Activated CD8-positive, alpha-beta memory T cell treated with anti-CD3 and anti-CD28 coated beads for 1 hour (primary cell): ENCODE measurements around the gene MEF2B.
A peak's percentile ranks its signal among the peaks of the same experiment; 100 is the strongest.
"Not testable (repeated sequence)": the region's sequence is repeated elsewhere in the genome, so short reads cannot be mapped to it uniquely, and the experiment has no call there.

Source experiments
- DNase-seq, 2 donors: peaks; one replicate each; pipeline ENCODE4 v3.0.0-alpha.2; 2020; ENCODE audit warnings: low read depth in 1 of 2; ENCODE audit errors: extremely low read depth in 1 of 2

Gene MEF2B

DNA sequence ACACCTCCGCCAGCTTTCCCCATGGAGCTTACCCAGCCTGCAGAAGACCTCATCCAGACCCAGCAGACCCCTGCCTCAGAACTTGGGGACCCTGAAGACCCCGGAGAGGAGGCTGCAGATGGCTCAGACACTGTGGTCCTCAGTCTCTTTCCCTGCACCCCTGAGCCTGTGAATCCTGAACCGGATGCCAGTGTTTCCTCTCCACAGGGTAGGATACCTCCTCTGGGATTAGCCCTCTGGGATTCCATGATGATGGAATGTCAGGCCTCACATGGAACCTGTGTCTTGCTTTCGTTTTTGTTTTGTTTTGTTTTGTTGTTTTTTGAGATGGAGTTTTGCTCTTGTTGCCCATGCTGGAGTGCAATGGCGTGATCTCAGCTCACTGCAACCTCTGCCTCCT, 23.9 kb upstream of the MEF2B start:
- DNase-seq: no peak

DNA sequence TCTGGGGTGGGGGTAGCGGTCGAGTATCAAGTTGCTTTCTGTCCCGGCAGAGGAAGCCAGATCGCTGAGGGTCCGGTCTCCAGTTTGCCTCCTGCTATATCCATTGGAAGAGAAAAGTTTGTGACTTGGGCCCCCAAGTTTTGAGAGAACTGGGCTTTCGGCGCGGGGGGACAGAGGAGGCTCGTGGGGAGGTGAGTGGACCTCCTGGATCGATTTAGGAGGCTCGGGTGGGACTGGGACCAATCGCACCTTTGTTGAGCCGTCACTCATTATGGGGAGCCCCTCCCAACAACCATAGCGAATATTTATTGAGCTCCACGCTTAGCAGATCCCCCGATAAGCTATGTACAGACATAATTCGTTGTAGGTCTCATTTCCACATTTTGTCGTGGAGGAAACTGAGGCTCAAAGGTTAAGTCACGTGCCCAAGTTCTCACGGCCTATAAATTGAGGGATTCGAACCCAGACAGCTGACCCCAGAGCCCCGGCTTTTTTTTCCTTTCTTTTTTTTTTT, 22.9 kb upstream of the MEF2B start:
- DNase-seq: peak in 1 of 2 donors; percentile 8

DNA sequence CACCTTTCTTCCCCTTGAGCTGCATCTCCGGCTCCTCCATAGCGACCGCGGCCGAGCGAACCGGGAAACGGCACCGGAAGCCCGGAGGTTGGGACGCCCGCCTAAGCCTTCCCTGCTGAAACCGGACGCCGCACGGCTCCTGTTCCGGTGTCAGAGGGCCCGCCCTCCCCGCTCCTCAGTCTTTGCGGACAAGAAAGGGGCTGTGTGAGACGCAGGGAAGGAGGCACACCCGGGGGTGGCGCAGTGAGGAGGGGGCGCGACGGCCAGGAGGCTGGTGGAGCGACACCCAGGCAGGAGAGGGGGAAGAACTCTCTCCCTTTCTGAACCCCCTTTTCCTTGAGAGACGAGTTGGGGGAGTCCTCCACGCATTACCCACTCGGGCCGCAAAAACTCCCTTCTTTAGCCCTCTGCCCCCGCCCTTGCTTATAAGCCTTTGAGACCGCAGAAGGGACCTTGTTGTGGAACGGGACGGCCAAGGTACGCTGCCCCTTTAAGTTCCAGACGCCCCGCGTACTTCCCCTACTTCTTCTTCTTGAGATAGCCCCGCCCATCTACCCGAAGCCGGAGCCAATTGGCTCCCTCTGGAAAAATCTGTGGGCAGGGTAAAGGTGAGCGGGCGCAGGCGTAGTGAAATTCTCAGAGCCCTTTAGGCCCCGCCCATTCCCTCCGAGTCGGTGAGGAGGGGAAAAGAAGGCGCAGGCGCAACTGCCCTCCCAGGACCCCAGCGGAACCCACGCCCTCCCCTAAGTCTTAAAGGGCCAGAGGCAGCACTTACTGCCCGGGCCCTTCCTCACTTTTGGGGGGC, 22.2 kb upstream of the MEF2B start, which contains the start of the genes BORCS8 and RFXANK:
TSS of gene BORCS8 (minus strand) at position 75 of the 805 bp plus-strand sequence. CDS start at position 40, 35 bp downstream.
TSS of gene RFXANK (plus strand) at position 181 of the 805 bp plus-strand sequence. CDS start 1,689 bp downstream, outside the sequence.
- peak; percentile 97 for DNase-seq

DNA sequence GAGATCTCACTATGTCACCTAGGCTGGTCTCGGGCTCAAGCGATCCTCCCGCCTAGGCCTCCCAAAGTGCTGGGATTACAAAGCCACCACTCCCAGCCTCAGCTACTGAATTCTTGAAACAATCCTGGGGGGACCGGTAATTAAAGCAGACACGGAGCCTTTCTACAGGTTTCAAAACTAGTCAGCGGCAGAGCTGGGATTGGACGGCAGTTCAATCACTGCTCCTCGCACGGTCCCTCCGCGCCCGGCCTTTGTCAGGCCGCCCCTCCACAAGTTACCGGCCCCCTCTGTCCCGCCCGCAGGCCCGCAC, 21.7 kb upstream of the MEF2B start:
- no peak for DNase-seq

DNA sequence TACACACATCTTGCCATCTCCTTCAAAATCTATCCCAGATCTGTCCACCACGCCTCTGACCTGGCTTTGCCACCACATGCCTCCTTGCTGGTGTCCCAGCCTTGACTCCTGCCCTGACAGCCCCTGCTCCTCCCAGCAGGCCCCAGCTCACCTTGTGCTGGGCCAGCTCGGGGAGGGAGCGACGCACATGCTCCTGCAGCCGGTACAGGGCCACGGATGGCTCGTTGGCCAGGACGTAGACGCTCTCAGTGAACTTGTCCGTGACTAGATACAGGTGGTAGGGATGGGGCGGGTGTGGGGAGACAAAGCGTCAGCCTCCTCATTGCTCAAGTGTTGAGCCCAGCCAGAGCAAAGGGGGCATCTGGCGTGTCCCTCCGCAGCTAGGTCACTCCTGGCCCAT, 16.7 kb upstream of the MEF2B start:
- DNase-seq: no peak

DNA sequence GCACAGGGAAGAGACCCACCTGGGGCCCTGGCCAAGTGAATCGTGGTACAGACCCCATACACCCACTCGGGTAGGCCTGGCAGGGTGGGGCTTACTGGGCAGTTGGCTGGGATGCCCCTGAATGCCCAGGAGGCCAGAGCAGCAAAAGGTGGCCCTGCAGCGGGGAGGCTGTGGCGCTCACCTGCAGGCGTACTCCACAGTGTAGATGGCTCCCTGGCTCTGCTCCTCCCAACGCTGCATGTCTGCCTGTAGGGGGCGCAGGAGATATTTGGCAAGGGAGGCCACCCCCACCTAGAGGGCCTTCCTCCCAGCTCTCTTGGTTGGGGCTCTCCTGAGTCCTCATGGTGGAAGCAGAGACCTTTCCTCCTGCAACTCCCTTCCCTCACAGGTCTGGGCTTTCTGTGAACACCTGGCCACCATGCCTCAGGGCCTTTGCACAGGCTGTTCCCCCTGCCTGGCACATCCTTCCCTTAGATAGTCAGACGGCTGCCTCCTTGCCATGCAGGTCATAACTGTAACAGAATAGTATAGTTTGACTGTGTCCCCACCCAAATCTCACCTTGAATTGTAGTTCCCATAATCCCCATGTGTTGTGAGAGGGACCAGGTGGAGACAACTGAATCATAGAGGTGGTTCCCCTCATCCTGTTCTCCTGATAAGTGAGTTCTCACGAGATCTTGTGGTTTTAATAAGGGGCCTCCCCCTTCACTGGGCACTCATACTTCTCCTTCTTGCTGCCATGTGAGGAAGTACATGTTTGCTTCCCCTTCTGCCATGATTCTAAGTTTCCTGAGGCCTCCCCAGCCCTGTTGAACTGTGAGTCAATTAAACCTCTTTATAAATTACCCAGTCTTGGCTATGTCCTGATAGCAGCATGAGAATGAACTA, 16.0 kb upstream of the MEF2B start:
- peak; percentile 25 to 45 for DNase-seq

DNA sequence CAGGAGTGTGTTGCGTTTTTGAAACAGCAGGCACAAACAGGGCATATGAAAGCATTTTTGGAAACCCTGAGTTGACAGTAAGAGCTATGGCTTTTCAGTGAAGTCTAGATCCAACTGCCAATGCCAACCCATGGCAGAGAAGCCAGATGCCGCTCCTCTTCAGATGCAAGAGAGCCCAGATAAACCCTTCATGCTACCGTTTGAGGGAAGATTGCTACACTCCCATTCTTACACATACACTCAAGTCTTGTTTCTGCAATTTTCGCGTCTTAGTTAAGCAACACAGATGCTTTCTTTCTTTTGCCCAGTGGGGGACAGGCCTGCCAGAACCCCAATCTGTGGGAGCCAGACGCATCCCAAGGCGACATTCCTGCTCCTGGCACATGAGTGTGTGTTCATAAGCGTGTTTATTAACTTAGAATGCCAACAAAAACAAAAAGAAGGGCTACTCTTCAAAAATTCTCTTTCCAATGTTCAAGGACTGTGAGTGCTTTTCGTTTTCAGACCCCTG, 11.5 kb upstream of the MEF2B start:
- no peak for DNase-seq

DNA sequence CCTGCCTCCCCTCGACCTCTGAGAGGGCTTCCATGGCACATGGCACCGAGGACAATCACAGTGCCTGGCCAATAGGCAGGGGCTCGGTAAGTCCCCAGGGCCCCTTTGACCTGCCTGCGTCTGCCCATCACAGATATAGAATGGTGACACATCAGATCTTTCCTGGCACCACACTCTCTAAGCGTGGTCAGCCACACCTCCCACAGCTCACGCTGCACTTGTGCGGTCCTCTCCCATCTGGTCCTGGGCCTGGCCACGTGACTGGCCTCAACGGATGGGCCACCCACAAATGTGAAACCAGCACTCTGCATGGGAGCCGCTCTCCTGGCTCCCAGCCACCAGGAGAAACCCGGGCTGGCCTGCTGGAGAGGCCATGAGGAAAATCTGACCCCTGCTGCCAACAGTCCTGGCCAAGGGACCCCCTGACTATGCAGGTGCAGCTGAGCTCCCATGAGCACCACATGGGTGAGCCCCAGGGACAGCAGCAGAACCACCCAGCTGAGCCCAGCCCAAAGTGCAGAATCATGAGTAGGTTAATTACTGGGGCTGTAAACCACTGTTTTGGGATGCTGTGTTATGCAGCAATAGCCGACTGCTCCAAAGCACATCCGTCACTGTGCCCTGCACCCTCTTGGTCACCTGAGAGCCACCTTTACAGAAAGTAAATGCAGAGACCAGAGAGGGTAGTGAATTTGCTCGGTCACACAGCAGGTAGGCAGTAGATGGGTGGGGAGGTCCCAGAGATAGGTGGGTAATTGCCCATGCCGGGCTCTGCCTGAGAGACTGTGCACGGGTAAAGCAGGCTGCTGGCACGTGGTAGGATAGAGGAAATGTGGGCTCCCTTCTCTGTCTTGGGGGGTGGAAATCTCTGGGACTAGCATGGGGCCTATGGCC, 9.7 kb upstream of the MEF2B start:
- no peak for DNase-seq

DNA sequence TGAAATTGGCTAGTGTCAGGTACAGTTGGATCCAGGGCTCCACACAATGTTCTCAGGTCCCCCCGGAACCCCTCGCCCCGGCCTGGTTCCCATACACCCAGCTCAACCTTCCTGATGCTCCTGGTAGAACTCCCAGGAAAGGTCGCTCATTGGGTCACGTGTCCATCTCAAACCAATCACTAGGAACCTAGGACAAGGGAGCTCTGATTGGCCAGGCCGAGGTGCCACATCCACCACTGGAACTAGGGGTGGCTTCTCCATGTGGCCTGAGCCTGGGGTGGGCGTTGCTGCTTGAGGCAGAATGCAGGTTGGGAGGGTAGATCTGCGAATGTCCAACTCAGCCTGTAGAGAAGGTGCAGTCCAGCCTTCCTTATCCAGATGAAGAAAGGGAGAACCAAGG, 6.9 kb upstream of the MEF2B start:
- no peak for DNase-seq

DNA sequence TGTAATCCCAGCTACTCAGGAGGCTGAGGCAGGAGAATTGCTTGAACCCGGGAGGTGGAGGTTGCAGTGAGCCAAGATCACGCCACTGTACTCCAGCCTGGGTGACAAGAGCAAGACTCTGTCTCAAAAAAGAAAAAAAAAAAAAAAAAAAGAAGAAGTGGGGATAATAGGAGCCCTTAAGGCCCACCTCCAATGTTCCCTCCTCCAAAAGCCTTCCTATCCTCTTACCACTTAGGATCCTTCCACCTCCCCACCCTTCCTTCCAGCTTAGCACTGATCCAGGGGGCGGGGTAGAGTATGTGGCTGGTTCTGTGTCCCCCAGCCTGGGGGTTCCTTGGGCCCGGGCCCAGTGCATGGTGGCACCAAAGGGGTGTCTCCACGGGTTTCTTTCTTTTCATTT, 3.2 kb upstream of the MEF2B start:
- not testable (repeated sequence) for DNase-seq

DNA sequence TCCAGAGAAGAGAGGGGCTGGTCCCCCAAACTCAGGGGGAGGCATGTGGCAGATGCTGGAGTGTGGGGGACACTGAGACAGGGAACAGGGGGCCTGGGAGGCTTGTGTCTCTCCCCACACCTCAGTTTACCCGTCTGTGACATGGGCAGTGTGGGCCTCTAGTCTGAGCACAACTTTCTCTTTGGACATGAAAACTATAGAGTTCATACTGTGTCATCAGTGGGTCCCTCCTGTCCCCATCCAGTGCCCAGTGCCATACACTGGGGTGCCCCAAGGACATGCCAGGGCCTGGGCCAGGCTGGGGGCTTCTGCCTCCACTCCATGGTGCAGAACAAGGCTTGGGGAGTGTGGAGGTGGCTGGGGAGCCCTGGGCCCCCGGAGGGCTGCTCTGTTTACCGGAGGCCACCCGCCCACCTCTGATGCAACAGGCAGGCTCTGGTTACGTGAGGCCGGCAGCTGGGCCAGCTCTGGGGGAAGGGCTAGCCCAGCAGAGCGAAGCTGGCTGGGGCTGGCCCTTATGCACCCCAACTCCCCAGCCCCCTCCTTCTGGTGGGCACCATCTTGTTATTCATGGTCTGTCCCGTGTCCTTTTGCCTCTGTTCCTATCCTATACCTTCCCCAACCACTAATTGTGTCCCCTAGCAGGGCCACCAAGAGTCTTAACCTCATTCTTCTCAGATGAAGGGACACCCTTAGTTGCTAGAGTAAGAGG, 1.9 kb upstream of the MEF2B start:
- DNase-seq: no peak

DNA sequence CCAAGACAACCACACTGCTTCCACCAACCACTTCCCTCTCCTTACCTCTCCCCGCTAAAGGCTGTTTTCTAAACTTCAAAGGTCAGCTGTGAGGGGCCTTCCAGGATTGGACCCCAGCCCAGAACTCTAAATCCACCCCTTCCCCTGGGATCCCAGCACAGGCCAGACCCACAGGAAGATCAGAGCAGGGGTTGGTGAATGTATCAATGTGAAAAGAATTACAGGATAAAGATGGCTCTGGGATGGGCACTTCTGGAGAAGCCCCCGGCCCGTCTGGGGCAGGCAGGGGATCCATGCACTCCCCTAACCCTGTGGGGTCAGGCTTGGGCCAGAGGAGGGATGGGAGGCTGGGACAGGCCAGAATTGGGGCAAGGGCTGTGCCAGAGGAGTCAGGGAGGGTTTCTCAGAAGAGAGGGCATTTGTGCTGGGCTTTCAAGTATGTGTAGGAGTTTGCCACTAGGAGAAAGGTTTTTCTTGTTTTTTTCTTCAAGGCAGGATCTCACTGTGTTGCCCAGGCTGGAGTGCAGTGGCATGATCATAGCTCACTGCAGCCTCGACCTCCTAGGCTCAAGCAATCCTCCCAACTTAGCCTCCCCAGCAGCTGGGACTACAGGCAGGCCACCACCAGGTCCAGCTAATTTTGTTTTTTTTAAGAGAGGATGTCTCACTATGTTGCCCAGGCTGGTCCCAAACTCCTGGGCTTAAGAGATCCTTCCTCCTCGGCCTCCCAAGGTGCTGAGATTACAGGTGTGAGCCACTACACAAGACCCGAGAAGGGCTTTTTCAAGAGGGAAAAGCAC, 1.0 kb upstream of the MEF2B start:
- no peak for DNase-seq

DNA sequence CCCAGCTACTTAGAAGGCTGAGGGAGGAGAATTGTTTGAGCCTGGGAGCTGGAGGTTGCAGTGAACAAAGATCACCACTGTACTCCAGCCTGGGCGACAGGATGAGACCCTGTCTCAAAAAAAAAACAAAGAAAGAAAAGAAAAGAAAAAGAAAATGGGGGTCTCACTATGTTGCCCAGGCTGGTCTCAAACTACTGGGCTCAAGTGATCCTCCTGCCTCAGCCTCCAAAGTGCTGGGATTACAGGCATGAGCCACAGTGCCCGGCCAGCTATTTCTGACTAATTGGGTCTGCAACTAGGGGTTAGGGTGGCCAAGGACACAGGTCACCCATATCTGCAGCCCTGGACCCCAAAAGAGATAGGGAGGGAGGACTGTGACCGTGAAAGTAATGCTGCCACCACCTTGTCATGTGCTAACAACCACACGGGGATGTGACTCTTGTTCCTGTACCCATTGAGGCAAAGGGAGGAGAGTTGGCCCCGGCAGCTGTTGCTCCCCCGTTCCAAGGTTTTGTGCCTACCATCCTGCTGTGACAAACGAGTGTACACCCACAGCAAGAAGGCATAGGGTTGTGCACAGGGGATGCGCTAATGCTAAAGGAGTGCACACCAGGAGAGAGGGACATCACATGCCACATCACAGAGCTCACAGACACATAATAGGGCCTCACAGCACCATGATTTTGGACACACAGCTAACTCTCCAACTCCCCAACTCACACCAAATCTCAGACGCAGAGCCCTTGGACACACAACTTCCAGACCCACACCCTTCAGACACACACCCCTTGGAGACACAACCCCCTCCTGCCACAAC, 619 bp downstream of the MEF2B start:
- DNase-seq: no peak

DNA sequence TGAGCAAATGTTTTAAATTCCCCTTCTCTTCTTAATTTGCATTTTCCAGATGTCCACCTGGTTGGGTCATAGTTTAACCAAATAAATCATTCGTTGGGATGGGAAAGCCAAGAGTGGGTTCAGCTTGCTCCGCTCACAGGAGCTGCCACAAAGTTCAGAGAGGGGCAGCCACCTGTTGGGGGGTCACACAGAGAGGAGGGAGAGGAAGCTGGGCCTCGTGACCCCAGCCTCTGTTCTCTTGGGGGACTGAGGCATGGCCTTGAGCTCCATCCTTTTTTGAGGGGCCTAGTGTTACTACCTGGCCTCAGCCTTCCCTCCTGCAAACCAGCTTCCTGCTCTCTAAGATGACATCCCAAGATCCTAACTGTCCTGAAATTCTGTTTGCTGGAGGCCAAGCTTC, 2.5 kb downstream of the MEF2B start:
- no peak for DNase-seq

DNA sequence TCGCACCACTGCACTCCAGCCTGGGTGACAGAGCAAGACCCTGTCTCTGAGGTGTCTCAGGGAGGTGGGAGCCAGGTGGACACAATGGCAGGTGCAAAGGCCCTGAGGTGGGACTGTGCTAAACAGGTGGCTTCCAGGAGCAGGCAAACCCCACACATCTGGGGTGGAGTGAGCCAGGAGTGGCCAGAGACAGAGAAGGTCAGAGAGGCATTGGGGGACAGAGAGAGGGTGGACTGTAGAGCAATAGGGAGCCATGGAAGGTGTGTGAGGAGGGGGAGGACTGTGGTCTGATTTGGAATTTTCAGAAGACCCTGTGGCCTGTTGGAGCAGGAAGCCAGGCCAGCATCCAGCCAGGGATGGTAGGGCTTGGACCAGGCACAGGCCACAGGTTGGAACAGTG, 4.7 kb downstream of the MEF2B start:
- no peak for DNase-seq

DNA sequence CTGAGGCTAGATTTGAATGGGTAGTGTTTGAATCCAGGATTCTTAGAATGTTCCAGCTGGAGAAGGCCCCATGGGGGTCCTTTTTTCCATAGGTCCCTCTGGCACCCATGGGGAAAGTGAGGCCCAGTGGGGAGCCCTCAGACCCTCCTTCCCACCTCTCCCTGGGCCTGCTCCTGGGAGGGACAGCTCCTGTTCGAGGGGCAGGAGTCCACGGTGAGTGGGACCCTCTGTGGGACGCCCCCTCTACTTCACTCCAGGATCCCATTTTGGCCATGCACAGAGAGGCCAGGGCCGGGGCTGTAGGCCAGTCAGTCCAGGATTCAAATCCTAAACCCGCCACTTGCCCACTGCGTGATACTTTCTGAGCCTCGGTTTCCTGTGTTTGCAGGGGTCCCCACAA, 7.6 kb downstream of the MEF2B start:
- no peak for DNase-seq

DNA sequence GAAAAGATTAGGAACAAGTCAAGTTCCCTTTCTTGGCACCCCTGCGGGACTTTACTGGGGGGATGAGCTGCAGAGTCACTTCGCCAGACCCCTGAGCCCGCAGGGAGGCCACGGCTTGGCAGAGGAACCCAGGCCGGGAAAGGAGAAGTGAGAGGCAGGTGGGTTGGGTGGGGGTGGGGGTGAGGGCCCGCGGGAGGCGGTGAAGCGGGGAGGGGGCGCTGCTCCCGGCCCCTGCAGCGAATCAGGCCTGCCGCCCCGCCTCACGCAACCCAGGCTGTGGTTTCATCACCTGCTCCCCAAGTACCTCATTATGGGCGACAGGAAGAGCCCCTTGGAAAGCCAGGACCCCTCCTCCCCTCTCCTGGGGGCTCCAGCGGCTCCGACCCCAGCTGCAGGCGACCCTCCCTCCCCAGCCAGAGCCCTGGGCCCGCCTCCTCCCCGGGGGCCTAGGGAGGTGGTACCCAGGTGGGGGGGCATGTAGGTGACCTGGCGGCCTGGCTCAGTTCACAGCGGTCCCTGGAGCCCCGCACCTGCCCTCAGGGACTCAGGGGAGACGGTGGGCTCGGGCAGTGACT, 9.5 kb downstream of the MEF2B start:
- no peak for DNase-seq

DNA sequence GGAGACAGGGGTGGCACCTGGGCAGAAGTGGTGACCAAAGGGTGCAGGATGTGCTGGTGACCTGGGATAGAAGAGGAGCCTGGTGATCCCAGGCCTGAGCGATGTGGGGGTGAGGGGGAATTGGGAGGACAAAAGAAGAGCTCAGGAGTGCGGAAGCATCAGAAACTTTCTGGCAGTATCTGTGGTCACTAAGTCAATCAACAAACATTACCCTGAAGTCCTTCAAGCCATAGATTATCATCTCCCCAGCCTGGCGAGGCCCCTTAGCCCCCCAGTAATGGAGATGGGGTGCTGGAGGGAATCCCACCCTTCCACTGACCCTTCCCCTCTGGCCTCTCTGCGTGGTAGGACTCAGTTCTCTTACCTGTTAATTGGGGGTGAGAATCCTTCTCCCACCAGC, 10.5 kb downstream of the MEF2B start:
- no peak for DNase-seq
